Esophagus squamous epithelium (tissue), 4 donors: ENCODE results near the gene GNG14.

Experiments used
- POLR2A ChIP-seq, 4 donors: fragments of 450-650 bp; IDR thresholded peaks; one replicate each; pipeline ENCODE4 v1.6.1; 2017; ENCODE audit warnings: antibody characterized with exemption in 4 of 4, mild to moderate bottlenecking in 4 of 4, moderate library complexity in 3 of 4
- TF ChIP-seq, protein P1 (sequence below), 6 experiments: fragments of 450-650 bp in 4 of 6; fragments of 200-600 bp in 2 of 6; sonication (generic) in 2 of 6; IDR thresholded peaks; one replicate each; pipeline ENCODE4 v1.5.1; 2016 to 2019; ENCODE audit warnings: antibody characterized with exemption in 6 of 6, mild to moderate bottlenecking in 4 of 6, moderate library complexity in 4 of 6

DNA sequence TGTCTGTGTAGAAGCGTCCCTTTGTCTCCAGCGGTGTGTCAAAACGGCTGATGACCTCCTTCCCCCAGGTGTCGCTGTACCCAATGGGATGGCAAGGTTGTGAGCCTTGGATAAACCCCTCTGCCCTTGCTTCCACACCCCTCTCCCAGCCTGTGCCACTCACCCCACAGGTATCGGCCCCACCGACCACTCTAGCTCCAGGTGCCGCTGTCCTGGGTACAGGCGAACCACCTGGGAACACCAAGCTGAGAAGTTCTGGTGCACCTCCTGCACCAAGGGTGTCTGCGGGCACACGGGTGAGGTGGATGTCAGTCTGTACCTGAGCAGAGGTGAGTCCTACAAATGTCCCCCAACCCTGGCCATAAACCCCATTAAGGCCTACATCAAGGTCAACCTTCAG is 37.9 kb upstream of the GNG14 start:
- TF ChIP-seq, protein P1, sequence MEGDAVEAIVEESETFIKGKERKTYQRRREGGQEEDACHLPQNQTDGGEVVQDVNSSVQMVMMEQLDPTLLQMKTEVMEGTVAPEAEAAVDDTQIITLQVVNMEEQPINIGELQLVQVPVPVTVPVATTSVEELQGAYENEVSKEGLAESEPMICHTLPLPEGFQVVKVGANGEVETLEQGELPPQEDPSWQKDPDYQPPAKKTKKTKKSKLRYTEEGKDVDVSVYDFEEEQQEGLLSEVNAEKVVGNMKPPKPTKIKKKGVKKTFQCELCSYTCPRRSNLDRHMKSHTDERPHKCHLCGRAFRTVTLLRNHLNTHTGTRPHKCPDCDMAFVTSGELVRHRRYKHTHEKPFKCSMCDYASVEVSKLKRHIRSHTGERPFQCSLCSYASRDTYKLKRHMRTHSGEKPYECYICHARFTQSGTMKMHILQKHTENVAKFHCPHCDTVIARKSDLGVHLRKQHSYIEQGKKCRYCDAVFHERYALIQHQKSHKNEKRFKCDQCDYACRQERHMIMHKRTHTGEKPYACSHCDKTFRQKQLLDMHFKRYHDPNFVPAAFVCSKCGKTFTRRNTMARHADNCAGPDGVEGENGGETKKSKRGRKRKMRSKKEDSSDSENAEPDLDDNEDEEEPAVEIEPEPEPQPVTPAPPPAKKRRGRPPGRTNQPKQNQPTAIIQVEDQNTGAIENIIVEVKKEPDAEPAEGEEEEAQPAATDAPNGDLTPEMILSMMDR (IDR thresholded peaks at IDR 0.05): no peak
- TF ChIP-seq POLR2A (IDR thresholded peaks at IDR 0.05): no peak
